BE2C (cell line): Measurements from ENCODE around the gene COLGALT1.

Source experiments
- DNase-seq: peaks from one replicate; pipeline ENCODE4 v3.0.0-alpha.2; 2020
- H3K27me3 ChIP-seq: fragments of 250-450 bp; sonication (Bioruptor Pico); 2 replicates; pipeline ENCODE4 v1.5.1; 2020; ENCODE audit warnings: mild to moderate bottlenecking
- H3K36me3 ChIP-seq: fragments of 250-450 bp; sonication (Bioruptor Pico); 2 replicates; pipeline ENCODE4 v1.5.1; 2020; ENCODE audit warnings: mild to moderate bottlenecking
- H3K4me1 ChIP-seq: fragments of 250-450 bp; sonication (Bioruptor Pico); 2 replicates; pipeline ENCODE4 v1.5.1; 2020
- H3K4me3 ChIP-seq: 2 replicates; pipeline ENCODE4 v1.5.1; 2011; ENCODE audit warnings: low read depth, low read length
- H3K9me3 ChIP-seq: fragments of 250-450 bp; sonication (Bioruptor Pico); 2 replicates; pipeline ENCODE4 v1.5.1; 2020
- CTCF ChIP-seq: IDR thresholded peaks from 2 replicates; pipeline ENCODE4 v1.5.1; 2012; ENCODE audit warnings: mild to moderate bottlenecking, low read depth, low read length

The COLGALT1 gene

DNA sequence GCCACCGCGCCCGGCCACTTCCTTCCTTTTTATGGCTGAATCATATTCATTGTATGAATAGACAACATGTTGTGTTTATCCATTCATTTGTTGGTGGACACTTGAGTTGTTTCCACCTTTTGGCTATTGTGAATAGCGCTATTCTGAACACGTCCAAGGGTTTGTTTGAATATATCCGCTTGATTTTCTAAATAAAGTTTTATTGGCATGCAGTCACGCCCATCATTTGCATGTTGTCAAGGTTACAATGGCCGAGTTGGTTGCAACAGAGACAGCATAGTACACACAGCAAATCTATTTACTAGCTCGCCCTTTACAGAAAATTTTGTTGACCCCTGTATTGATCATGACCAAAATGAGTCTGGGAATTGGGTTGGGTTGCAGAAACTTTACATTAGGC lies 43.5 kb downstream of the COLGALT1 start:
- no peaks in the 10 kb centered on the region for H3K36me3 ChIP-seq

GRCh38 chr19:17599780-17600179 lies 44.3 kb downstream of the COLGALT1 start:
- H3K27me3 ChIP-seq: peaks cover 22% of the 10 kb centered on the region
- H3K4me3 ChIP-seq: no peak overlapping the region
- H3K36me3 ChIP-seq: no peaks in the 10 kb centered on the region
- H3K9me3 ChIP-seq: no peaks in the 10 kb centered on the region
- no peak for TF ChIP-seq CTCF
- no peak for DNase-seq
- H3K4me1 ChIP-seq: no peaks in the 10 kb centered on the region

More for the DNA sequence above, 43.5 kb downstream of the COLGALT1 start:
- Histone ChIP-seq H3K27me3 (peaks cover 22% of the 10 kb centered on the region), H3K9me3 (no peaks in the 10 kb centered on the region), H3K4me1 (no peaks in the 10 kb centered on the region), H3K4me3 (no peak overlapping the region)
- DNase-seq: no peak
- TF ChIP-seq CTCF: no peak

- Histone ChIP-seq H3K4me3 (no peak overlapping the region), H3K9me3 (no peaks in the 10 kb centered on the region), H3K36me3 (no peaks in the 10 kb centered on the region), H3K4me1 (no peaks in the 10 kb centered on the region), H3K27me3 (peaks cover 22% of the 10 kb centered on the region)
- no peak for TF ChIP-seq CTCF
- DNase-seq: no peak
Observed at GRCh38 chr19:17601683-17602082, 46.2 kb downstream of the COLGALT1 start.

DNA sequence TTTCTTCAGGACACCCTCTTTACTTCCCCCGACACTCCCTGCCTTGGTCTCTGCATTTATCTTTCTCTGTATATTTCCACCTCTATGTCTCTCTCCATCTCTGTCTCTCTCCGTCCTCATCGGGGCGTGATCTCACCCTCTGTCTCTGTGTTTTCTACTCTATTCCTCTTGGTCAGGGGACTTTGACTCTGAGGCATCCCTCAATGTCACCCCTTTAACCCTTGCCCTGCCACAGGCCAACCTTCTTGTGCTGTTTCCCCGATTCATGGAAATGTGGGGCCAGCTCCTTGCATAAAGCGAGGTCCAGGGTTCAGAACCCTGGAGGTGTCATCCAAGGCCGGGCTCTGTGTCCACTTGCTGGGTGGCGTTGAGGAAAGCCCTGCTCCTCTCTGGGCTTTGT lies 46.8 kb downstream of the COLGALT1 start:
- Histone ChIP-seq H3K27me3 (peaks cover 22% of the 10 kb centered on the region), H3K9me3 (no peaks in the 10 kb centered on the region), H3K36me3 (no peaks in the 10 kb centered on the region), H3K4me3 (no peak overlapping the region), H3K4me1 (no peaks in the 10 kb centered on the region)
- no peak for DNase-seq
- TF ChIP-seq CTCF: no peak

GRCh38 chr19:17602872-17603510 lies 47.5 kb downstream of the COLGALT1 start:
- no peaks in the 10 kb centered on the region for H3K4me1 ChIP-seq
- no peaks in the 10 kb centered on the region for H3K36me3 ChIP-seq
- DNase-seq: no peak
- no peak for TF ChIP-seq CTCF
- no peak overlapping the region for H3K4me3 ChIP-seq
- H3K27me3 ChIP-seq: peaks cover 22% of the 10 kb centered on the region
- H3K9me3 ChIP-seq: no peaks in the 10 kb centered on the region

GRCh38 chr19:17604372-17605025 lies 49.0 kb downstream of the COLGALT1 start:
- DNase-seq: no peak
- TF ChIP-seq CTCF: no peak
- peaks cover 17% of the 10 kb centered on the region for H3K27me3 ChIP-seq
- no peaks in the 10 kb centered on the region for H3K9me3 ChIP-seq
- no peaks in the 10 kb centered on the region for H3K4me1 ChIP-seq
- peaks cover 4% of the 10 kb centered on the region; the same call in 1 of the 2 replicates for H3K36me3 ChIP-seq
- no peak overlapping the region for H3K4me3 ChIP-seq
